Endothelial cell of umbilical vein (primary cell): ENCODE measurements around the gene HTR2C.

Source experiments
- EZH2 ChIP-seq: IDR thresholded peaks from 2 replicates; pipeline ENCODE4 v1.6.1; 2012; ENCODE audit warnings: borderline replicate concordance, low read depth, mild to moderate bottlenecking, moderate library complexity, low read length, inconsistent platforms; ENCODE audit not compliant: severe bottlenecking
- FOS ChIP-seq: IDR thresholded peaks from 2 replicates; pipeline ENCODE4 v1.6.1; 2011; ENCODE audit warnings: mild to moderate bottlenecking, low read length, moderate library complexity, borderline replicate concordance; ENCODE audit not compliant: insufficient read depth
- GATA2 ChIP-seq: IDR thresholded peaks from 2 replicates; pipeline ENCODE4 v1.7.0; 2011; ENCODE audit warnings: low read depth, mild to moderate bottlenecking, moderate library complexity, mixed read lengths, low read length; ENCODE audit not compliant: insufficient read length, insufficient read depth
- MYC ChIP-seq: IDR thresholded peaks from one replicate; pipeline ENCODE4 v1.6.1; 2011; ENCODE audit warnings: mild to moderate bottlenecking, low read depth, low read length
- POLR2A ChIP-seq: IDR thresholded peaks from 2 replicates; pipeline ENCODE4 v1.6.1; 2012; ENCODE audit warnings: low read depth, mild to moderate bottlenecking, control low read depth, low read length
- POLR2AphosphoS5 ChIP-seq: IDR thresholded peaks from 2 replicates; pipeline ENCODE4 v1.6.1; 2012; ENCODE audit warnings: low read depth, mild to moderate bottlenecking, control low read depth, low read length, moderate library complexity; ENCODE audit not compliant: insufficient read depth
- TF ChIP-seq, protein P1 (sequence below), 2 donors: IDR thresholded peaks; 1 replicate in 1 of 2; 2 replicates in 1 of 2; pipeline ENCODE4 v1.5.1; 2011; ENCODE audit warnings: low read length in 2 of 2, mild to moderate bottlenecking in 2 of 2, moderate library complexity in 2 of 2, control low read depth in 1 of 2, inconsistent platforms in 1 of 2, low read depth in 1 of 2; ENCODE audit not compliant: insufficient read depth in 1 of 2; ENCODE audit errors: extremely low read depth in 1 of 2

DNA sequence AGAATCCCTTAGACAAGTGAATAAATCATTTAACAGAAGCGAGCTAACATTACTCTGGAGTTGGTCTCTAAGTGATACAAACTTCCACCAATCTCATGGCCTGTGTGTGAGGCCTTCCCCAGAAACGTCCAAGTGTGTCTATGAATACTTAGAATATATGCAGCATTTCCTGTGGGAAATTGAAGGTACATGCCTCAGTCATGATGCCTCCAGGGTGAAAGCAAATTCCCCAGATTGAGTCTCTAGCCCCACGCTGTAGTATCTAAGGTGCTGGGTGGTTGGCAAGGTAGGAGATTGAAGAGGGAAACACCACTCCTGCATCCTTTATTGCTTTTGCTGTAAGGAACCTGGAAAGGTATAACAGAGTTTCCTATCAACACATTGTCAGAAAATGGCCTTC lies 319.7 kb downstream of the HTR2C start:
- TF ChIP-seq, protein P1, sequence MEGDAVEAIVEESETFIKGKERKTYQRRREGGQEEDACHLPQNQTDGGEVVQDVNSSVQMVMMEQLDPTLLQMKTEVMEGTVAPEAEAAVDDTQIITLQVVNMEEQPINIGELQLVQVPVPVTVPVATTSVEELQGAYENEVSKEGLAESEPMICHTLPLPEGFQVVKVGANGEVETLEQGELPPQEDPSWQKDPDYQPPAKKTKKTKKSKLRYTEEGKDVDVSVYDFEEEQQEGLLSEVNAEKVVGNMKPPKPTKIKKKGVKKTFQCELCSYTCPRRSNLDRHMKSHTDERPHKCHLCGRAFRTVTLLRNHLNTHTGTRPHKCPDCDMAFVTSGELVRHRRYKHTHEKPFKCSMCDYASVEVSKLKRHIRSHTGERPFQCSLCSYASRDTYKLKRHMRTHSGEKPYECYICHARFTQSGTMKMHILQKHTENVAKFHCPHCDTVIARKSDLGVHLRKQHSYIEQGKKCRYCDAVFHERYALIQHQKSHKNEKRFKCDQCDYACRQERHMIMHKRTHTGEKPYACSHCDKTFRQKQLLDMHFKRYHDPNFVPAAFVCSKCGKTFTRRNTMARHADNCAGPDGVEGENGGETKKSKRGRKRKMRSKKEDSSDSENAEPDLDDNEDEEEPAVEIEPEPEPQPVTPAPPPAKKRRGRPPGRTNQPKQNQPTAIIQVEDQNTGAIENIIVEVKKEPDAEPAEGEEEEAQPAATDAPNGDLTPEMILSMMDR (IDR thresholded peaks at IDR 0.05; ENCODE audit: extremely low read depth in 1 of 2, insufficient read depth in 1 of 2, low read depth in 1 of 2, low read length in 2 of 2), result no peak
- TF ChIP-seq EZH2 (no peak), POLR2A (no peak), GATA2 (no peak), POLR2AphosphoS5 (no peak), MYC (no peak), FOS (no peak)
